Measurements from ENCODE around the gene KRTAP9-1.

DNA sequence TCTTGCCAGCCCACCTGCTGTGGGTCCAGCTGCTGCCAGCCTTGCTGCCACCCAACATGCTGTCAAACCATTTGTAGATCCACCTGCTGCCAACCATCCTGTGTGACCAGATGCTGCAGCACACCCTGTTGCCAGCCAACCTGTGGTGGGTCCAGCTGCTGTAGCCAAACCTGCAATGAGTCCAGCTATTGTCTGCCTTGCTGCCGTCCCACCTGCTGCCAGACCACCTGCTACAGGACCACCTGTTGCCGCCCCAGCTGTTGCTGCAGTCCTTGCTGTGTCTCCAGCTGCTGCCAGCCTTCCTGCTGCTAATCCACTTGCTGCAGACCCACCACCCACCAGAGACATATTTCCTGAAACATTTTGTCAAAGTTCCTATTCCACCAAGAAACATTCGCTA, 641 bp downstream of the KRTAP9-1 start:
- no peak for TF ChIP-seq EZH2phosphoT487 (IDR thresholded peaks at IDR 0.05; ENCODE audit: low read length)
- TF ChIP-seq, protein P1, sequence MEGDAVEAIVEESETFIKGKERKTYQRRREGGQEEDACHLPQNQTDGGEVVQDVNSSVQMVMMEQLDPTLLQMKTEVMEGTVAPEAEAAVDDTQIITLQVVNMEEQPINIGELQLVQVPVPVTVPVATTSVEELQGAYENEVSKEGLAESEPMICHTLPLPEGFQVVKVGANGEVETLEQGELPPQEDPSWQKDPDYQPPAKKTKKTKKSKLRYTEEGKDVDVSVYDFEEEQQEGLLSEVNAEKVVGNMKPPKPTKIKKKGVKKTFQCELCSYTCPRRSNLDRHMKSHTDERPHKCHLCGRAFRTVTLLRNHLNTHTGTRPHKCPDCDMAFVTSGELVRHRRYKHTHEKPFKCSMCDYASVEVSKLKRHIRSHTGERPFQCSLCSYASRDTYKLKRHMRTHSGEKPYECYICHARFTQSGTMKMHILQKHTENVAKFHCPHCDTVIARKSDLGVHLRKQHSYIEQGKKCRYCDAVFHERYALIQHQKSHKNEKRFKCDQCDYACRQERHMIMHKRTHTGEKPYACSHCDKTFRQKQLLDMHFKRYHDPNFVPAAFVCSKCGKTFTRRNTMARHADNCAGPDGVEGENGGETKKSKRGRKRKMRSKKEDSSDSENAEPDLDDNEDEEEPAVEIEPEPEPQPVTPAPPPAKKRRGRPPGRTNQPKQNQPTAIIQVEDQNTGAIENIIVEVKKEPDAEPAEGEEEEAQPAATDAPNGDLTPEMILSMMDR (IDR thresholded peaks at IDR 0.05; ENCODE audit: low read length): no peak

Data from MM.1S (cell line).